H1 (cell line): ENCODE measurements around the gene SULF2. TPM values are rescaled to one million over a fixed set of nuclear protein-coding genes. Genes with fewer than 3 reads are reported as not detected.

Source experiments
- CBX5 ChIP-seq: fragments of 300-800, 300-1000 bp; sonication (generic); IDR thresholded peaks from 2 replicates; pipeline ENCODE4 v1.7.1; 2016; ENCODE audit warnings: antibody characterized with exemption, low read length, low read depth
- CHD2 ChIP-seq: IDR thresholded peaks from 2 replicates; pipeline ENCODE4 v1.6.1; 2012; ENCODE audit warnings: low read length, improper control_type of control experiment
- GABPA ChIP-seq: IDR thresholded peaks from 2 replicates; pipeline ENCODE4 v1.6.1; 2011; ENCODE audit warnings: mild to moderate bottlenecking, low read length, moderate library complexity, borderline replicate concordance; ENCODE audit not compliant: insufficient read depth
- SIX5 ChIP-seq: IDR thresholded peaks from 2 replicates; pipeline ENCODE4 v1.6.1; 2011; ENCODE audit warnings: mild to moderate bottlenecking, low read depth, low read length
- polyA plus RNA-seq, 7 experiments: library from polyadenylated mRNA; depleted of rRNA in 3 of 7; stranded (reverse) in 5 of 7; unstranded in 2 of 7; fragments of >200 nt in 5 of 7; fragments of 200-250 nt in 2 of 7; gene quantifications; 1 replicate in 5 of 7; 2 replicates in 1 of 7; 4 replicates in 1 of 7; pipeline versions ENCODE4 v1.2.1 to v1.2.3, GENCODE V29; 2011 to 2013; ENCODE audit warnings: missing spikeins in 2 of 7, mixed read lengths in 2 of 7
- total RNA-seq: library from RNA; stranded (reverse); fragmentation: NEBNext Ultra II Directional; extraction: Animal tissue kit (Norgen Biotek cat#: 25700); gene quantifications from 2 replicates; pipeline ENCODE4 v1.2.1, GENCODE V29; 2021
- TF ChIP-seq, protein P1 (sequence below): IDR thresholded peaks from 2 replicates; pipeline ENCODE4 v1.6.1; 2011; ENCODE audit warnings: low read depth, mild to moderate bottlenecking, low read length; ENCODE audit not compliant: insufficient read depth

SULF2 gene
- total and polyA plus RNA-seq, 2 of the 8 experiments (the other 6 are each of a cell fraction or from before 2014, with no cell fraction given), result 15.7 to 28.2 TPM

DNA sequence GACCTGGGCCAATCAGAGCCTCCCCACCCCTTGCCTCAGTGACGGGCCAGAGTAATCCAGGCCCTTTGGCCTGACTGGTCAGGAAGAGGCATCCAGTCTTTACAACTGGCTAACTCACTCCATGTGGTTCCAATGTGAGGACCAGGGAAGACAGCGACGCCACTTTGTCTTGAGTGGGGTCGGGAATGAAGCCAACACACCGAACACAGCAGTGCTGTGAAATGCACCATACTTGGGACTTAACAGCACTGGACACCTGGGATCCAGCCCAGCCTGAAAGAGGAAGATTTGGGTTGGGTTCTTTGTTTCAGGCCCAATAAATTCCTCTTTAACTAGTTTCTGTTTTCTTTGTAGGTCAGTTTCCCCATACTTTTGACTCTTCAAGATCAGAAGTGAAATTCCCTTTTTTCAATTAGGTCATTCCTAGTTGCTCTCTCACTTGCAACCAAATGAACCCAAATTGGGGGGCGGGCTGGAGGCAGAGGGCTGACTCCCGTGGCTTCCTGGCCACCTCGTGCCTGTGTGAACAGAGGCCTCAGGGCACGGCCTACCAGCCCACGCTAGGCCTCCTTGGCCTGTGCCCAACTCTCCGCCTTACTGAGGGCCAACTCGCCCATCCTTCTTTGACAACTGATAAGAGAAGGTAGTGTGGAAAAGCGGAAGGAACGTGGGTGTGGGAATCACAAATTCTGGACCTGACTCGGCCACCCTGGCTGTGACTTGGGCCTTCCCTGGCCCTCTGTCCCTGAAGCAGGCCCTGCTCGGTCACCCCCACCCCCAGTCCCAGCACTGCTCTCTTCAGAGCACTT is 17.1 kb downstream of the SULF2 start (continued):
- TF ChIP-seq SIX5 (no peak), CBX5 (no peak), GABPA (no peak), CHD2 (no peak)
- TF ChIP-seq, protein P1, sequence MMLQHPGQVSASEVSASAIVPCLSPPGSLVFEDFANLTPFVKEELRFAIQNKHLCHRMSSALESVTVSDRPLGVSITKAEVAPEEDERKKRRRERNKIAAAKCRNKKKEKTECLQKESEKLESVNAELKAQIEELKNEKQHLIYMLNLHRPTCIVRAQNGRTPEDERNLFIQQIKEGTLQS, result no peak
